ENCODE measurements around the gene DDOST.

GRCh38 chr1:20619999-20620398, 41.2 kb downstream of the DDOST start:
- TF ChIP-seq CTCF (IDR thresholded peaks at IDR 0.05) (no peak), POLR2AphosphoS5 (IDR thresholded peaks at IDR 0.05) (no peak)
